ENCODE results near the gene SLC22A14.

GRCh38 chr3:38360345-38360744 is 78.3 kb downstream of the SLC22A14 start:
- TF ChIP-seq, protein P1, sequence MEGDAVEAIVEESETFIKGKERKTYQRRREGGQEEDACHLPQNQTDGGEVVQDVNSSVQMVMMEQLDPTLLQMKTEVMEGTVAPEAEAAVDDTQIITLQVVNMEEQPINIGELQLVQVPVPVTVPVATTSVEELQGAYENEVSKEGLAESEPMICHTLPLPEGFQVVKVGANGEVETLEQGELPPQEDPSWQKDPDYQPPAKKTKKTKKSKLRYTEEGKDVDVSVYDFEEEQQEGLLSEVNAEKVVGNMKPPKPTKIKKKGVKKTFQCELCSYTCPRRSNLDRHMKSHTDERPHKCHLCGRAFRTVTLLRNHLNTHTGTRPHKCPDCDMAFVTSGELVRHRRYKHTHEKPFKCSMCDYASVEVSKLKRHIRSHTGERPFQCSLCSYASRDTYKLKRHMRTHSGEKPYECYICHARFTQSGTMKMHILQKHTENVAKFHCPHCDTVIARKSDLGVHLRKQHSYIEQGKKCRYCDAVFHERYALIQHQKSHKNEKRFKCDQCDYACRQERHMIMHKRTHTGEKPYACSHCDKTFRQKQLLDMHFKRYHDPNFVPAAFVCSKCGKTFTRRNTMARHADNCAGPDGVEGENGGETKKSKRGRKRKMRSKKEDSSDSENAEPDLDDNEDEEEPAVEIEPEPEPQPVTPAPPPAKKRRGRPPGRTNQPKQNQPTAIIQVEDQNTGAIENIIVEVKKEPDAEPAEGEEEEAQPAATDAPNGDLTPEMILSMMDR (IDR thresholded peaks at IDR 0.05), result no peak
- TF ChIP-seq POLR2A (IDR thresholded peaks at IDR 0.05; ENCODE audit: low read depth), result no peak
